ENCODE measurements around the gene MDM2. TPM values are rescaled to one million over a fixed set of nuclear protein-coding genes. Genes with fewer than 3 reads are reported as not detected.

The MDM2 gene
- total RNA-seq, 1 donor from 2014 or later, result 113 TPM

DNA sequence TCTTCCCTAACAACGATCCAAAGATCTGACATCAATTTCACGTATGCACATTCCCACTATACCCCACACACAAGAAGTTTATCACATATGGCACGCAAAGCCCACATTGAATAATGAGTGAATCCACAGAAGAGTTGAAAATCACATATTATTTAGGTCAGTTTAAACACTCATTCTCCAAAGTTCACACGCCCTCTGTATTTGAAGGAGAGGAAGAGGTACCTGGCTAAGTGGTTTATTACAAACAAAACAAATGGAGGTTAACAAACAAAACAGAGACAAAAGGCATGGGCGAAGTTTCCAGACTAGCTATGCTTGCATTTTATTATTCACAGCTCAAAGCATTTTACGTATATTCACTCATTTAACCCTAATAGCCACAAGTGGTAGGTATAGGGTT, 83.2 kb downstream of the MDM2 start:
- no peak for DNase-seq (ENCODE audit: low spot score)
- no peak overlapping the region for H3K4me3 Mint-ChIP-seq (ENCODE audit: unreplicated experiment)
- H3K36me3 Mint-ChIP-seq (ENCODE audit: low read depth, unreplicated experiment), result no peaks in the 10 kb centered on the region
- H3K27me3 Mint-ChIP-seq (ENCODE audit: unreplicated experiment), result peaks cover 3% of the 10 kb centered on the region
- peaks cover 3% of the 10 kb centered on the region for H3K4me1 Mint-ChIP-seq (ENCODE audit: unreplicated experiment)
- H3K9me3 Mint-ChIP-seq (ENCODE audit: unreplicated experiment), result no peaks in the 10 kb centered on the region
- no peak for TF ChIP-seq CTCF (IDR thresholded peaks at IDR 0.05; ENCODE audit: unreplicated experiment)
- no peak overlapping the region for H3K27ac Mint-ChIP-seq (ENCODE audit: unreplicated experiment)

- Mint-ChIP-seq H3K36me3 (ENCODE audit: low read depth, unreplicated experiment) (no peaks in the 10 kb centered on the region), H3K27me3 (ENCODE audit: unreplicated experiment) (peaks cover 3% of the 10 kb centered on the region), H3K4me3 (ENCODE audit: unreplicated experiment) (no peak overlapping the region), H3K9me3 (ENCODE audit: unreplicated experiment) (no peaks in the 10 kb centered on the region), H3K4me1 (ENCODE audit: unreplicated experiment) (peaks cover 15% of the 10 kb centered on the region), H3K27ac (ENCODE audit: unreplicated experiment) (no peak overlapping the region)
- no peak for DNase-seq (ENCODE audit: low spot score)
- no peak for TF ChIP-seq CTCF (IDR thresholded peaks at IDR 0.05; ENCODE audit: unreplicated experiment)
Observed at GRCh38 chr12:68893201-68893600, 85.2 kb downstream of the MDM2 start.

GRCh38 chr12:68893741-68894140, 85.8 kb downstream of the MDM2 start:
- peaks cover 3% of the 10 kb centered on the region for H3K27me3 Mint-ChIP-seq (ENCODE audit: unreplicated experiment)
- no peaks in the 10 kb centered on the region for H3K36me3 Mint-ChIP-seq (ENCODE audit: low read depth, unreplicated experiment)
- H3K4me1 Mint-ChIP-seq (ENCODE audit: unreplicated experiment), result peaks cover 15% of the 10 kb centered on the region
- H3K9me3 Mint-ChIP-seq (ENCODE audit: unreplicated experiment), result no peaks in the 10 kb centered on the region
- no peak overlapping the region for H3K27ac Mint-ChIP-seq (ENCODE audit: unreplicated experiment)
- no peak overlapping the region for H3K4me3 Mint-ChIP-seq (ENCODE audit: unreplicated experiment)
- no peak for TF ChIP-seq CTCF (IDR thresholded peaks at IDR 0.05; ENCODE audit: unreplicated experiment)
- DNase-seq (ENCODE audit: low spot score), result no peak

GRCh38 chr12:68894276-68894855, 86.4 kb downstream of the MDM2 start:
- Mint-ChIP-seq H3K4me1 (ENCODE audit: unreplicated experiment) (peaks cover 15% of the 10 kb centered on the region), H3K9me3 (ENCODE audit: unreplicated experiment) (no peaks in the 10 kb centered on the region), H3K36me3 (ENCODE audit: low read depth, unreplicated experiment) (no peaks in the 10 kb centered on the region), H3K27ac (ENCODE audit: unreplicated experiment) (no peak overlapping the region), H3K4me3 (ENCODE audit: unreplicated experiment) (no peak overlapping the region), H3K27me3 (ENCODE audit: unreplicated experiment) (peaks cover 3% of the 10 kb centered on the region)
- no peak for TF ChIP-seq CTCF (IDR thresholded peaks at IDR 0.05; ENCODE audit: unreplicated experiment)
- DNase-seq (ENCODE audit: low spot score), result no peak

- no peak for DNase-seq (ENCODE audit: low spot score)
- TF ChIP-seq CTCF (IDR thresholded peaks at IDR 0.05; ENCODE audit: unreplicated experiment), result no peak
- Mint-ChIP-seq H3K4me1 (ENCODE audit: unreplicated experiment) (peaks cover 11% of the 10 kb centered on the region), H3K36me3 (ENCODE audit: low read depth, unreplicated experiment) (no peaks in the 10 kb centered on the region), H3K4me3 (ENCODE audit: unreplicated experiment) (no peak overlapping the region), H3K27me3 (ENCODE audit: unreplicated experiment) (peaks cover 3% of the 10 kb centered on the region), H3K9me3 (ENCODE audit: unreplicated experiment) (no peaks in the 10 kb centered on the region), H3K27ac (ENCODE audit: unreplicated experiment) (no peak overlapping the region)
Observed at GRCh38 chr12:68896881-68897540, 89.0 kb downstream of the MDM2 start.
